T-helper 1 cell (primary cell): ENCODE data around the gene ANK2.
"Not testable (repeated sequence)": the region's sequence is repeated elsewhere in the genome, so short reads cannot be mapped to it uniquely, and the experiment has no call there.

Experiments
- DNase-seq, 5 donors: peaks; one replicate each; pipeline ENCODE4 v3.0.0-alpha.2; 2012 to 2020

The ANK2 gene

GRCh38 chr4:113052379-113052951, 3.0 kb downstream of the ANK2 start:
- DNase-seq, result peak in 1 of 5 donors; percentile 12

- DNase-seq, result no peak
Observed at GRCh38 chr4:113053883-113054282, 4.4 kb downstream of the ANK2 start.

DNA sequence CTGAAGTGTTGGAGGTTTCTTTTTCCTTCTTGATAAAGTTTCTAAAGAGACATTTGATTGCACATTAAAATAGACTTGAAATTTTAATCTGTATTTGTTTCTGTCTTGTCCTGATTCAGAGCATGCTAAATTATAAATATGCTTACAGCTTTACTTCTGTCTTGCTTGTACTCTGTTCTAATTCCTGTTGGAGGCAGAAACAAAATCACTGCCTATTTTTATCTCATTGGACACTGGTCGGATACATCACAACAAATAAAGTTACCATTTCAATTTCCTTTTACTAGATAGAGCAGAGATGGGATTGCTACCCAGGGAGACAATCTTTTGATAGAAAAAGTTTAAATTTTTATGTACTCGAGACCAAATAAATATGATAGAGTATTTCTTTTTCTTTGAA, 6.9 kb downstream of the ANK2 start:
- no peak for DNase-seq

DNA sequence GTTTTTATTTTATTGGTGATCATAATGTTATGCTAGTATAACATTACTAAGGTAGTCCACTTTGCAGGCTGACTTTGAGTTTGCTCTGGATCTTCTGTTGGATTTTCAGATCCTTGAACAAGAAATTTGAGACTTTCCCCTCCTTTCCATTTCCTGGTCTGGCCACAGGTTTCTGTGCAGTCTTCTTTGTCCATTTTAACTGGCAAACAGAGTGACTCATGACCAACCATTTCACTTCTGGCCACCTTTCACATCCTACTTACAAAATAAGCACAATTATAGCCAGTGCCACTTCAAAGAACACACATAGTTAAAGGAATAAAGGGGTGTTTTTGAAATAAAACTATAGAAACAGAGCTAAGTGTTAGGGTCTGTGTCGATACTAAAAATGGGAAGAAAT, 8.4 kb downstream of the ANK2 start:
- DNase-seq, result no peak

DNA sequence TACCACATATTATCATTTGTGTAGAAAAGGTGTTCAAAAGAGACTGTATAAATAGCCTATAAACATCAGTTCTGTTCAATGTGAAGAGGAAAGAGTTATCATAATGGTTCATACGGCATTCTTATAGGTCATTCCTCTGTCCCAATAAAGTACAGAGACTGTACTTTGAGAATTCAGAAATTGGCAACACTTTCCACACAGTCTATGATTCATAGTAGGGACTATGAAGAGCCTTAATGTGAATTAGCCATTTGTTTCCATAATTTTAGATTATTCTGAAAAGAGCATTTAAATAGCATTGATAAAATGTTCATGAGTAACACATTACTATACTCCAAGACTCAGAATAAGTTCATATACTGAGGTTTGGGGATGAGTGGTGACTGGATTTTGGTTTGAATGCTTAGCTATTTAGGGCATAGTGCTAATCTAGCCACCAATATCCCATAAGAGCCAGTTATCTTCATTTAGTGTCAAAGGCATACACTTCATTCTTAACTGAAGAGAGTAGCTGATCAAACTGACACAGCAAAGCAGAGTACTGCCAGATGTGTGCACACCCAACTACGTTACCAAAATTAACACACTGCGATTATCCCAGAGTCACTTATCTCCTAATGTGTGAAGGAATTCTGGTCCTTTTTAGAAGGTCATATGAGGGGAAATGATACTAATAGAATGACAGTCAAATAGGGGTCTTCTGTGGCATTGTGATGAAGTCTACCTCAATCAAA, 10.2 kb downstream of the ANK2 start:
- DNase-seq, result no peak

GRCh38 chr4:113060853-113061252, 11.4 kb downstream of the ANK2 start:
- DNase-seq, result no peak

DNA sequence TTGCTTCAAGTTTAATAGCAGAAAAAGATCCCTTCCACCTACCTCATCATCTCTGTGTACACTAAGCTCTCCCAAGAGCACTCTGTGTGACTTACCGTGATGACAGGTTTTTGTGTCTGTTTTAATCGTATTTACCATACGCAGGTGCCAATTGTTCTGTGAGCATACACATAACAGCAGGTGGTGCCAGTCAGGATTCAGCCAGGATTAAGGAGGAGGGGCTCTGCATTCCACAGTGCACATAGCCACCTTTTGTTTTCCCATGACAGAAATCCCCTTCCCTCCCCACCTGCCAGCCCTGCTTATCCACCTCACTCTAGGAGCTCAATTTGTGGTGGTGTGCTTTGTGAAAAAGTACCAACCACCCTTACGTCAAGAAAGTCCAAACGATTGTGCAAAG, 14.8 kb downstream of the ANK2 start:
- no peak for DNase-seq

- DNase-seq, result no peak
Observed at GRCh38 chr4:113065629-113066028, 16.2 kb downstream of the ANK2 start.

- DNase-seq, result not testable (repeated sequence)
Observed at GRCh38 chr4:113068771-113069170, 19.3 kb downstream of the ANK2 start.

DNA sequence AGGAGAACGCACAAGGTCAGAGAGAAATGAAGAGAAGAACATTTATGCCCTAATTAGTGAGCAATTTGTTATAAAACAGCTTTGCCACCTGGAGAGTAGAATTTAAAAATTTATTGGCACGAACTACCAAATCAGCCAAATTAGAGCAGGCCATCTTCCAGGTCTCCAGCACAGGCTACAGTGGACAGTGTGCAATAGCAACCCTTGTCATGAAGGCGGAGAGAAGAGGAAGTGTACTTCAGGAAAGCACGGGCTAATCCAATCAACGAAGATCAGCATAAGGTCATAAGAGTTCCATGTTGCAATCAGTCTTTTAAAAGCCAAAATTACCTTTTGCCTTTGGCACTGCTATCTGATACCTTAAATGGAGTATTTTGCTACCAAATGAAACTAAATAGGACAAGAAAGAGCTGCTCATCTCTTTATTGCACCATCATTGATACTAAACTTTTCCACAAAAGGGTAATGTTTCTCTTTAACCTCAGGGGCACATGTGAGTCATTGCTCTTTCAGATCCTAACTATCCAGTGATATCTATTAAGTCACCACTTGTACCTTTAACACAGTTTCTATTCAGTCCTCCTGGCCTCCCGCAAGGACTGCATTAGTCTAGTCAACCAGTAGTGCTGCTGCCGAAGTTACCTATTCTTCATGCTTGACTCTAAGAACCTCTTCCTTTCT, 19.9 kb downstream of the ANK2 start:
- DNase-seq, result no peak

DNA sequence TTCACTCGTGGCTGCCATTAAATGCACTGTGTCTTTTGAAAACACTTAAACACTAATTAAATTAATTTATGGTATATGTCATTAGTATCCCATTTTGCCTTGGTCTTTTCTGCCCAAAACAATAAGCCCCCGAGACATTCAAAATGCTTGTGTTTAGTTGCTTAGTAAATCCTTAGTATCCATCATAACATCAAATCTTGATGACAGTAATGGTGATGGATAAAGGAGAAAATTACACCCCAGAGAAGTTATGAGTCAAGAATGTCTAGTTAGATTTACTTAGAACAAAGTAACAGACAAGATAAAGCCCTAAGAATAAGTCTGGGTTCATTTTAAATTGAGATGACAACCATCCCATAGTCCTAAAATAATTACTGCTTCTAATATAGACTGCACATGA, 21.3 kb downstream of the ANK2 start:
- no peak for DNase-seq

- DNase-seq, result no peak
Observed at GRCh38 chr4:113071274-113071673, 21.8 kb downstream of the ANK2 start.

DNA sequence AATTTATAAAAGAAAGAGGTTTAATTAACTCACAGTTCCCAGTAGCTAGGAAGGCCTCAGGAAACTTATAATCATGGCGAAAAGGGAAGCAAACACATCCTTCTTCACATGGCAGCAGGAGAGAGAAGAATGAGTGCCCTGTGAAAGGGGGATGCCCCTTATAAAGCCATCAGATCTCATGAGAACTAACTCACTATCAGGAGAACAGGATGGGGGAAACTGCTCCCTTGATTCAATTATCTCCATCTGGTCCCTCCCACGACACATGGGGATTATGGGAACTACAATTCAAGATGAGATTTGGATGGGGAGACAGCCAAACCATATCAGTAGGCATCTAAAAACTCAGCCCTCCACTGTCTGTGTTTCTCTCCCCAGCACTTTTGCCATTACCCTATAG, 22.4 kb downstream of the ANK2 start:
- no peak for DNase-seq

- DNase-seq, result no peak
Observed at GRCh38 chr4:113073451-113074005, 24.1 kb downstream of the ANK2 start.

DNA sequence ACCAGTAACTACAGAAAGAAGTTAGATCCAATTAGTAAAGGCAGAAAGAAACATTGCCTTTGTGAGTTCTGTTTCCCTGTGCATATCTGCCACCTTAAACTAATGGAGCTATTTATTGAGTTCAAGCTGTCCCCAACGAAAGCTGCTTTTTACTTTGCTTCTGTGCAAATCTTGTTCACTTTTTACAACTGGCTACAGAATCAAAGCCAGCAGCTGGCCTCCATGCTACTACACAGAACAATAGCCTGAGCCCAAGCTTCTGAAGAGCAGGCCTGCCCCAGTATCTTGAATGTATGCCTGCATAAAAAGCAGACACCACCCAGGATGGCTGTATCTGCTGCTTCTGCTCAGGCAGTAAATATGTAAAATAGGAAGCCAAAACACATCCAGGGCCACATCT, 28.1 kb downstream of the ANK2 start:
- DNase-seq, result no peak

GRCh38 chr4:113078066-113078465, 28.6 kb downstream of the ANK2 start:
- no peak for DNase-seq

DNA sequence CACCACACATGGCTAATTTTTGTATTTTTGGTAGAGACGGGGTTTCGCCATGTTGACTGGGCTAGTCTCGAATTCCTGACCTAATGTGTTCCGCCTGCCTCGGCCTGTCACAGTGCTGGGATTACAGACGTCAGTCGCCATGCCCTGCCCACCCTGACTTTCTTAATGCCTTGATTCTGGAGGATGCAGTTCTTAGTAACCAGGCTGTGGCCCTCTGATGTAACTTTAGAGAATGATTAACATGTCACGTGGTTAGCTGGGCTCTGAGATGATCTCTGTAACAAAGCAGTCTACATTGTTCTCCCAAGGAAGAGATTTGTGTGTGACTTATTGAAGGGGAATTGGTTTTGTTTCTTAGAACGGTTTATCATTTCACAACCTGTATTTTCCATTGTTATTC, 30.6 kb downstream of the ANK2 start:
- no peak for DNase-seq

GRCh38 chr4:113080624-113081023, 31.2 kb downstream of the ANK2 start:
- DNase-seq, result no peak

DNA sequence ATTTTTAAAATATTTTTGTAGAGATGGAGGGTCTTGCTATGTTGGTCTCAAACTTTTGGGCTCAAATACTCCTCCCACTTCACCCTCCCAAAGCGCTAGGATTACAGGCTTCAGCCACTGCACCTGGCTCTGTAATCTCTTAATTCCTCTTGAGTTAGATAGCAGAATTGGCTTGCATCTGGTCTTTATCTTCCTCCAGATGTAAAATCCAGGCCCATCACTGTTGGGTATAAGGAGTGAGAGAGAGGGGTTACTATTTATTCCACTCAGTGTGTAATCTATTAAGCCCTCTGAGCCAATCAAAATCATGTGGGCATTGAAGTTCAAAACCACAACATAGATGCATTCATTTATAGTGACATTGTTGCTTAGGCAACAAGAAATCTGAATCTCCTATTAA, 33.9 kb downstream of the ANK2 start:
- no peak for DNase-seq

- no peak for DNase-seq
Observed at GRCh38 chr4:113086172-113086695, 36.8 kb downstream of the ANK2 start.

DNA sequence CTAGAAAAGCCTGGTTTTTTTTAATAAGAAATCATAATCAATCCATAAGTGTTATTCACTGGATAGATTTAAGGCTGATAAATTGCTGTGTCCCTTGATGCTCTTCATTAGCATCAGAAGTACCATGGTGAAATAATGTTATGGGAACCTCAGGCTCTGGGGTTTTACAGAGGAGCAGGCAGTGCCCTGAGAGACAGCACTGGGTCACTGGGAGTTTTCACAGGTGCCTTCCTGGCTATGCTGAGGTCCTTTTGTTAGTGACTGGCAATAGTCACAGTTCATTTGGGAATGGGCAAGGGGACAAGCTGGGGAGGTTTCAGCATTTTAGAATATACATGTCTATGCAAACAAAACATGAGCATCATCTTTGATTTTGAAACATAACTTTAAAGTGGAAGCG, 38.6 kb downstream of the ANK2 start:
- DNase-seq, result no peak

GRCh38 chr4:113090954-113091353, 41.5 kb downstream of the ANK2 start:
- DNase-seq, result no peak

- DNase-seq, result no peak
Observed at GRCh38 chr4:113094331-113094730, 44.9 kb downstream of the ANK2 start.

DNA sequence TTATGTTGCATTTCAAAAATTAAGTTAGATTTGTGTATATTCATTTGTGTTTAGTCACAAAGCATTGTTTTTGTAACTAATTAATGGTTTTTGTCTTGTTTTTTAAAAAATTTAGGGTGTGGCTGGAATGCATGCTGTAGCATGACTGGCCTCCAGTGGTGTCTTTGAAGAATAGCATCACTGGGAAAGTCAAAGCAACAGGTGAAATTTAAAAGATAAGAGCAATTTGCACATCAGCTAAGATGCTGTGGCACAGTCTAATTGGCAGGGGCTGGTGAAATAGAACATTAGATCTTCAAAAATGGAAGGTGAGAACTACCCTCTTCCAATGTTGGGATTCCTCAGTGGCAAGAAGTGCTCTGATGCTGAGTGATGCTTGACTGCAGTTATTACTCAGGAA, 45.3 kb downstream of the ANK2 start:
- no peak for DNase-seq
